NCI-H2196 (cell line): ENCODE measurements around the gene RIBC2.
"Not testable (repeated sequence)": the region's sequence is repeated elsewhere in the genome, so short reads cannot be mapped to it uniquely, and the experiment has no call there.

ENCODE experiments used
- DNase-seq: peaks from one replicate; lab custom pipeline; 2025; ENCODE audit not compliant: unreplicated experiment; lab: John Stamatoyannopoulos, UW

Gene RIBC2, protein sequence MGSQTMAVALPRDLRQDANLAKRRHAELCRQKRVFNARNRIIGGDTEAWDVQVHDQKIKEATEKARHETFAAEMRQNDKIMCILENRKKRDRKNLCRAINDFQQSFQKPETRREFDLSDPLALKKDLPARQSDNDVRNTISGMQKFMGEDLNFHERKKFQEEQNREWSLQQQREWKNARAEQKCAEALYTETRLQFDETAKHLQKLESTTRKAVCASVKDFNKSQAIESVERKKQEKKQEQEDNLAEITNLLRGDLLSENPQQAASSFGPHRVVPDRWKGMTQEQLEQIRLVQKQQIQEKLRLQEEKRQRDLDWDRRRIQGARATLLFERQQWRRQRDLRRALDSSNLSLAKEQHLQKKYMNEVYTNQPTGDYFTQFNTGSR

DNA sequence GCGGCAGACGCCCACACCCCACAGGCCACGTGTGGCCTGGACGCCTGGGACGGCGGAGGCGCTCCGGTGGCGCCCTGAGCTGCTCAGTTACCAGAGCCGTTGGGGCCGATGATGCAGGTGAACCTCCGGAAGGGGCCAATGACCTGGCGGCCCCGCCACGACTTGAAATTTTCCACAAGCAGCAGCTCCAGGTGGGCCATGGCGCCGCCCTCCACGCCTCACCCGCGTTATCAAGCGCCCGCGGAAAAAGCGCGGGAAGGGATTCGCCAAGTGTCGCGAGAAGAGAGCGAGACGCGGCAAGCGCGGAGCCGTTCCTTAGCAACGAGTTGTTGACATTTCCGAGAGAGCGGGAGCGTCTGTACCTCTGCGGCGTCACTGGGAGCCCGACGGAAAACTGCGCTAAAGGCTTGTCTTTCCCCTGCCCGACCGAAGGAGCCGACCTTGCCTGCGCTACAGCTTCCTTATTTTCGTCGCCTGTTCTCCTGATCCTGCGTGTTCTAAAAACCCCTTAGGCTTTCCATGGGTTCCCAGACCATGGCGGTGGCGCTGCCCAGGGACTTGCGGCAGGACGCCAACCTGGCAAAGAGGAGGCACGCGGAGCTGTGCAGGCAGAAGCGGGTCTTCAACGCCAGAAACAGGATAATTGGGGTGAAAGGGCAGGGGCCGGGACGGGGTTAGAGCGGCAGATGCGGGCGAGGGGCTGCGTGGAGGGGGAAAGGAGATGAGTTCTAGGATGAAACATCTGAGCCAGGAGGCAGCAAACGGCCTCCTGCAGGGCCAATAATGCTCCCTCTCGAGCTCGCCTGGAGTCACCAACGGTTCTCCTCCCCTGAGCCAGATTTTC lies at the start of gene RIBC2, which contains the start of gene SMC1B:
Gene RIBC2 (plus strand): TSS at position 326 of the 844 bp plus-strand sequence. CDS start 194 bp downstream, at position 520.
Gene SMC1B (minus strand): TSS at position 232 of the 844 bp plus-strand sequence. CDS start 32 bp downstream, at position 200.
- peak; percentile 99 for DNase-seq

- no peak for DNase-seq
Observed at GRCh38 chr22:45366713-45367112, 46.8 kb upstream of the RIBC2 start.

GRCh38 chr22:45373592-45373991 lies 39.9 kb upstream of the RIBC2 start:
- DNase-seq = not testable (repeated sequence)

- DNase-seq = no peak
Observed at GRCh38 chr22:45376009-45376408, 37.5 kb upstream of the RIBC2 start.

- no peak for DNase-seq
Observed at GRCh38 chr22:45376703-45377102, 36.8 kb upstream of the RIBC2 start.

GRCh38 chr22:45381348-45381747 lies 32.1 kb upstream of the RIBC2 start:
- DNase-seq = no peak

DNA sequence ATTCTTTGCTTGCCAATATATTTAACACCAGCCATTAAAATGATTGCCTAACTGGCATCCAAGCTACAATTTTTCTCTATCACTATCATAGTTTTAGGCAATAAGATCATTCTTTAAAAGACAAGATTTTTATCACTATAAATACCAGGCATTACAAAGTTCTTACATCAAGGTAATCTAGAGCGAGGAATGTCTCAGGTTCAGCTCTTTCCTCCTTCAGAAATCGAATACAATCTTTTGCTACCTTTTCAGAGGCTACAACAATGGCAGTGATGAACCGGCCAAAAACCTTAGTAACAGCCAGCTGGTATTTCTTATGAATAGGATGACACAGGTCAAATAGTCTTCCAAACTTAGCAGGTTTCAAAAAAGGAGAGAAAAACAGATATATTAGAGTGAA lies 23.9 kb upstream of the RIBC2 start:
- no peak for DNase-seq

DNA sequence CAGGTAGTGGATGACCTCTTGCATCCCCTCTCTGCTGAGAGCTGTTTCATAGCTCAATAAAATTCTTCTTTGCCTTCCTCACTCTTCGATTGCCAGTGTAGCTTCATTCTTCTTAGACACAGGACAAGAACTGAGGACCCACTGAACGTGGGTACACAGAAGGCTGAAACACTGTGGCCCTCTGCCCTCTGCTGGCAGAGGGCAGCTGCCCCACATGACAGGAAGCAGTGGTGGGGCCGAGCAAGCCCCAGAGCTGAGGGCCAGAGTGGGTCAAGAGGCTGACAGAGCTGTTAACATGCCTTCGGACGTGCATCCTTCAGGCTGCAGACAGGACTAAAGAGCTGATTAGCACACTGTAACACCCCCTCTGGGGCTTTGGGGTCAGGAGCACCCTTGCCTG lies 15.7 kb upstream of the RIBC2 start:
- no peak for DNase-seq

DNA sequence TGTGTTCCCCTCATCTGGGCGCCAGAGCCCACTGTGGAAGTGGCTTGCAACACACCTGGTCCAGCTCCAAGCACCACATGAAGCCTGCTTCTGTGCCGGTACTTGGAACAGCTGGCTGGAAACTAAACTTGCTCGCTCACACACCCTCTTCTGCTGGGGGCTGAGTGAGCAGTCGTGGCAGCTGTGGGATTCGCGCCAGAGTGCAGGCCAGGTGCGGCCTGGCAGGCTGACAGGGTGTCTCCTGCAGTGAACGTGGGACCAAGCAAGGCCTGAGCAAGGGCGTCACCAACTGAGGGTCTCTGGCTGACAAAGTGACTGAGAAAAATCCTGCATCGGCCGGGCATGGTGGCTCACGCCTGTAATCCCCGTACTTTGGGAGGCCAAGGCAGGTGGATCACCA lies 15.3 kb upstream of the RIBC2 start:
- no peak for DNase-seq

DNA sequence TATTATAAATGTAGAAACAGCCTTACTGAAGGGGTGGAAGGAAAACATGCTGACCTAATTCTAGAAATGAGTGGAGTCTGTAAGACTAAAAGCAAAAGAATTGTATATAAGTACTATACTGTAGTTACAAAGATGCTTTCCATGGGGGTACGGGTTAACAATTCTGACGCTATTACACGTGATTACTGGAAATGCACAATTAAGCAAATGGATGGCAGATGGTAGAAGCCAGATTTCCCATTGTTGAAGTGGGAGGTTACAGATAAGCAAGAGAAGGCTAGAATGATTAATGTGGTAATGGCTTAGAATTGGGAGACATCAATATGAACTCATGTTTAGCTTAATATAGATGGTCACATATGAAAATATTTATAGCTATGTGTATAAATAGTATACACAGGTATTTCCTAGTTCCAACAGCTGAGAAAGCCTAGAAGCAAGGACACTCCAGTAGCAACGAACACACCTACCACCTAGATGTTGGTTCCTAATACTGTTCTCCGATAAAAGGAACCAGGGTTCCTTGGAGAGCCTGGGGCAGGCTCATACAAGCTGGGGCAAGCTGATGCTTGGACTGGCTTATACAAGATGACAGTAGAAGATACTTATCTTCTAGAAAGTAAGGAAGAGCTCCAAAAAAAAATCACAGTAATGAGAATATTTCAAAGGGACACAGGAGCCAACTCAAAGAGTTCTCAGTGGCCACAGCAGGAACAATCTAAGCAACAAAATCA lies 13.6 kb upstream of the RIBC2 start:
- DNase-seq = no peak

- DNase-seq = no peak
Observed at GRCh38 chr22:45402466-45402985, 11.0 kb upstream of the RIBC2 start.

GRCh38 chr22:45407793-45408192 lies 5.7 kb upstream of the RIBC2 start:
- DNase-seq = no peak

DNA sequence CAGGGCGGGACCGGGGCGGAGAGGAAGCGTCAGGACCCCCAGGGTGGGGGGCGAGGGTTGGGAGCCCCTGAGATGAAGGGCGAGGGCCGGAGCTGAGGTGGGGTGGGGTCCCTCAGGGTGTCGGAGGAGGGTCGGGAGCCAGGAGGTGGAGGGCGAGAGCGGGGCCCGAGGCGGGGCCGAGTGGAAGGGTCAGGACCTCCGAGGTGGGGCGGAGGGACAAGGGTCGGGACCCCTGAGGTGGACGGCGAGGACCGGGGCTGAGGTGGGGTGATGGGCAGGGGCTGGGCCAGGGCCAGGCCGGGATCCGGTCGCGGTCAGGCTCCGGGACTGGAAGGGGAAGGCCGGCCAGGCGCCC lies 503 bp upstream of the RIBC2 start:
- DNase-seq = no peak

DNA sequence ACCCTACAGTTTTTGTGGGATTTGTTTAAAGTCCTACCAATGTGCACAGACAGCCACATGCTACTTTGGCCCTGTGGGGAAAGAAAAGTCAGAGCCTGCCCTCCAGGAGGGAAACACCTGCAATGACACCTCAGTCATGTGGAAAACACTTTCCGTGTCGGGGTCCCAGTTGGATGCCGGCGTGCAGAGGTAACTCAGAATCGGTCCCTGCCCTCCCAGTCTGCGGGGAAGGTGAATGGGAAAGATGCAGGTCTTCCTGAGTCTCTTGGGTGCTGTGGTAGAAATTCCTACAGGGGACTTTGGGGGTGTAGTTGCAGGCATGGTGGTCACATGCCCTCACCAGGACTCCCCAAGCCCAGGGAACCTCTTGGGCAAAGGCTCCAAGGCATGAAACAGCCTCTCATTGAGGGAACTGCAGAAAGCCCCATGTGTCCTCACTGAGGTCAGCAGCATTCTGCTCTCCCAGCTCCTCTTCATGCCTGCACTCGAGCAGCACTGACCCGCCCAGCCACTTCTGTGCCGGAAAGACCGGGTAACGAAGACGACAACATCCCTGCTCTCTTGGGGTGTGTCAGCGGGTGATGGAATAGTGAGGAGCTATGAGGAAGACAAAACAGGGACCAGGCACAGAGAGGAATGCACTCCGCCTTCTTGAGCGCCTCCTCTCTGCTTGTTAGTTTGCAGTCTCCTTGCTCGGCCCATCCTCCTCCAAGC lies 4.7 kb downstream of the RIBC2 start:
- DNase-seq = no peak

DNA sequence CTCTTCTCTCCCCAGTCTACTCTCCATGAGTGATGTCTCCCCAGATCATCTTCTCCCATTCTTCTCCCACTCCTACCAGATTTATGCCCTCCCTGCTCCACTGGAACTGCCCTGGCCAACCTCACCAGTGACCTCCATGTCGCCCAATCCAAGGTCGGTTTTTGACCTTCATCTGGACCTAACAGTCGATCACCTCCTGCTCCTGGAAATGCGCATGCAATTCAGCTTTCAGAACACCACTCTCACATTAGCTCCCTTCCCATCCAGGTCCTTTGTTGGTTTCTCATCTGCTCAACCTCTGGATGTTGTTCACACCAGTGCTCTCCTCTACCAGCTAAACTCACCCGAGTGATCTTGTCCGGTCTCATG lies 5.3 kb downstream of the RIBC2 start:
- DNase-seq = no peak

DNA sequence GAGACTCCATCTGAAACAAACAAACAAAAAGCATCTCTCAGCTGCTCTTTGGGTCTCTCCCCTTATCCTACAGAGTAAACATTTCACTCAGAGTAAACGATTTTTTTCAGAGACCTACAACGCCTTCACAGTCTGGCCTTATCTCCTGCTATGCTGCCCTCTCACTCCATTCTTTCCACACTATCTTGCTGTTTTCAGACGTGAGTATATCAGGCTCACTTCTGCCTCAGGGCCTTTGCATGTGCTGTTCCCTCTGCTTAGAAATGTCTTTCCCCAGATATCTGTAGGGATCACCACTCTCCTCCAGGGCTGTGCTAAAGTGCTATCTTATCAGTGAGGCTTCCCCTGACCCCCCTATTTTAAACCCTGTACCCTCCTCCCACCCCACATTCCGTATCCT lies 6.5 kb downstream of the RIBC2 start:
- no peak for DNase-seq

DNA sequence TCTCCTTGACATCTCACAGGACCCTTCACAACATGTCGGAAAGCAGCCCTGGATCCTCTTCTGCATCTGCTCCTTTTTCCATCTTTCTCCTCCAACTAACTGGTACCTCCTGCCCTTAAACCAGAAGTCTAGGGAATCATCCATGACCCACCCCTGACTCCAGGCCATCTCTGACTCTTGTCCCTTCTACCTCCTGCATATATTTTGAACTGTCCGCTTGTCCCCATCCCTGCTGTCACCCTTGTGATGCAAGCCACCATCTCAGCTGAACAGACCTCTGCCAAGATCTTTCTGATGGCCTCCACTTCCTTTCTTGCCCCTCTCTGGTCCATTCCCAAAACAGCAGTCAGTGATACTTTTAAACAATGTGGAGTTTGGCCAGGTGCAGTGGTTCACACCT lies 7.0 kb downstream of the RIBC2 start:
- DNase-seq = no peak

GRCh38 chr22:45421349-45422055 lies 8.0 kb downstream of the RIBC2 start:
- DNase-seq = no peak

GRCh38 chr22:45422237-45422983 lies 8.9 kb downstream of the RIBC2 start:
- no peak for DNase-seq
